T47D (cell line): ENCODE measurements around the gene NLRP4.

Experiments
- DNase-seq, 2 experiments: peaks; one replicate each; pipeline versions ENCODE4 v3.0.0 to v3.0.0-alpha.2; 2011 to 2012; ENCODE audit warnings: low read depth in 1 of 2, low spot score in 1 of 2
- JUND ChIP-seq: IDR thresholded peaks from 2 replicates; pipeline ENCODE4 v1.6.1; 2012; ENCODE audit warnings: low read depth
- in situ Hi-C: cut with HindIII; loops from 2 replicates; pipeline ENCODE4 v1.10.0; 2016; ENCODE audit warnings: low sequenced_read_pairs, low pct_unique_long_range_greater_than_20kb

The NLRP4 gene

GRCh38 chr19:55857149-55857548, 20.8 kb downstream of the NLRP4 start:
- TF ChIP-seq JUND, result no peak
- in situ Hi-C loops, result no loop called here
- DNase-seq, result no peak

DNA sequence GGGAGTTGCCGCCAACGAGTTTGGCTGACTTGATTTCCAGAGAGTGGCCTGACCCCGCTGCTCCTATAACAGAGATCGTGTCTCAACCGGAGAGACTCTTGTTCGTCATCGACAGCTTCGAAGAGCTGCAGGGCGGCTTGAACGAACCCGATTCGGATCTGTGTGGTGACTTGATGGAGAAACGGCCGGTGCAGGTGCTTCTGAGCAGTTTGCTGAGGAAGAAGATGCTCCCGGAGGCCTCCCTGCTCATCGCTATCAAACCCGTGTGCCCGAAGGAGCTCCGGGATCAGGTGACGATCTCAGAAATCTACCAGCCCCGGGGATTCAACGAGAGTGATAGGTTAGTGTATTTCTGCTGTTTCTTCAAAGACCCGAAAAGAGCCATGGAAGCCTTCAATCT, 21.6 kb downstream of the NLRP4 start:
- in situ Hi-C loops, result no loop called here
- no peak for DNase-seq
- no peak for TF ChIP-seq JUND

DNA sequence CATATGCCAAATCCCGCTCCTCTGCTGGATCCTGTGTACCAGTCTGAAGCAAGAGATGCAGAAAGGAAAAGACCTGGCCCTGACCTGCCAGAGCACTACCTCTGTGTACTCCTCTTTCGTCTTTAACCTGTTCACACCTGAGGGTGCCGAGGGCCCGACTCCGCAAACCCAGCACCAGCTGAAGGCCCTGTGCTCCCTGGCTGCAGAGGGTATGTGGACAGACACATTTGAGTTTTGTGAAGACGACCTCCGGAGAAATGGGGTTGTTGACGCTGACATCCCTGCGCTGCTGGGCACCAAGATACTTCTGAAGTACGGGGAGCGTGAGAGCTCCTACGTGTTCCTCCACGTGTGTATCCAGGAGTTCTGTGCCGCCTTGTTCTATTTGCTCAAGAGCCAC, 22.1 kb downstream of the NLRP4 start:
- in situ Hi-C loops, result no loop called here
- DNase-seq, result no peak
- no peak for TF ChIP-seq JUND

- no peak for DNase-seq
- no peak for TF ChIP-seq JUND
- in situ Hi-C loops, result no loop called here
These were observed 22.6 kb downstream of the NLRP4 start for GRCh38 chr19:55858969-55859368.

DNA sequence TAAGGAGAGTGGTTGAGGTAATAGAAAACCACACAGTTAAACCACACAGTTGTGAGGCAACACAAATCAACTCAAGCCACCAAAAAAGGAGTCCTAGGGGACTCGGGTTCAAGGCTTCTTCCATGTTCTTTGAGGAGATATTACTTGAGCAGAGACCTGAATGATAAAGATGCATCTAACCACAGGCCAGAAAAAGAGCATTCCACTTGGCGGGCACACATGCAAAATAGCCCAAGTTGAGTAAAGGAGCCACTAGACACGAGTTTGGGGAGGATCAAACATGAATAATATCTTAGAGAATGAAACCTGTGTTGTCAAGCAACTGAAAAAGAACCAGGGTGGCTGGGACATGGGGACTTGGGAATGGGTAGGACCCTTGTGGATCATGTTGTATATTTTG, 30.2 kb downstream of the NLRP4 start:
- in situ Hi-C loops, result no loop called here
- no peak for TF ChIP-seq JUND
- DNase-seq, result no peak

DNA sequence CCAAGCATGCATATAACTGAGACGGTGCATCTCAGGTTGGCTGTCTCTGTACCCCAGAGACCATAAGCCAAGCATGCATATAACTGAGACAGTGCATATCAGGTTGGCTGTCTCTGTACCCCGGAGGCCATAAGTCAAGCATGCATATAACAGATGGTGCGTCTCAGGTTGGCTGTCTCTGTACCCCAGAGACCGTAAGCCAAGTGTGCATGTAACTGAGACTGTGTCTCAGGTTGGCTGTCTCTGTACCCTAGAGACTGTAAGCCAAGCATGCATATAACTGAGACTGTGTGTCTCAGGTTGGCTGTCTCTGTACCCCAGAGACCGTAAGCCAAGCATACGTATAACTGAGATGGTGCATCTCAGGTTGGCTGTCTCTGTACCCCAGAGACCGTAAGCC, 30.8 kb downstream of the NLRP4 start:
- in situ Hi-C loops, result no loop called here
- DNase-seq, result no peak
- no peak for TF ChIP-seq JUND

DNA sequence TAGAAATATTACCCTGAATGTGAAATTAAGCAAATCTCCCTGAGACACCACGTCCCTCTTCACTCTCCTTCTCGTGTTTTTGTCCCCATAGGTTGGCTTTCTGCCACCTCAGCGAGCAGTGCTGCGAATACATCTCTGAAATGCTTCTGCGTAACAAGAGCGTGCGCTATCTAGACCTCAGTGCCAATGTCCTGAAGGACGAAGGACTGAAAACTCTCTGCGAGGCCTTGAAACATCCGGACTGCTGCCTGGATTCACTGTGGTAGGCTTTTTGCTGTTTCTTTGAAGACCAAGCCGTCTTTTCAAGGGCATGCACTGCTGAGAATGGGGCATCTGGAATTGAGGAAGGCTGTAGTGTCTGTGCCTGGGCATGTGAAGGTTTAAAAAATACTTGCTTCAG, 34.4 kb downstream of the NLRP4 start:
- DNase-seq, result no peak
- in situ Hi-C loops, result no loop called here
- TF ChIP-seq JUND, result no peak

DNA sequence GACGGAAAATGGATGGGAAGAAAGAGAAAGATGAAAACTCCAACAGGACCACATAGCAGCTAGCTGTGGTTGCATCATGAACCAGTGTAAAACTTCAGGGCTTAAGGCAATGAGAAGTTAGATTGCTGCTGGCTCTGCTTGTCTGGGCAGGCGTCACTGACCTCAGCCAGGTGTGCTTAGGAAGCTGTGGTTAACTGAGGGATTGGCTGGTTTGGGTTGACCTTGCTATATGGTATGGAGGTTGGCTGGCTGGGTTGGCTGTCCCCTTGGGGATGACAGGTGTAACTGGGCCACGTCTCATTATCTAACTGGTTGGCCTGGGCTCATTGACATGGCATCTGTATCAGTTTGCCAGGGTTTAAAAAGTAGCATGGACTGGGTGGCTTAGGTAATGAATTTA, 40.9 kb downstream of the NLRP4 start:
- in situ Hi-C loops, result no loop called here
- no peak for DNase-seq
- TF ChIP-seq JUND, result no peak

DNA sequence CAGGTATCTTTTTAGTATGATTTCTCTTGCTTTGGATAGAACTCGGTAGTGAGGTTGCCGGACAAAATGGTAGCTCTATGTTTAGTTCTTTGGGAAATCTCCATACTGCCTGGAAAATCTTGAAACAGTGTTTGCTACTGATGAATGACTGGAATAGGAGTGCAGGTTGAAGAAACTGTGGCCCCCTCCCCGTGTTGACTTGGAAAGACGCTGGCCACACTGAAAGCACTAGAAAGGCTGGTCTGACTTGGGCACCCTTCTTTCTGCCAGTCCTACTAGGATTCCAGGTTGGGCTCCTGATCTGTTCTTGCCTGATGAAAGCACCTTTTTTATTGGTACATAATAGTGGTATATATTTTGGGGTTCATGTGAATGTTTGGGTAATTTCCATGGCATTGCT, 46.3 kb downstream of the NLRP4 start:
- in situ Hi-C loops, result no loop called here
- DNase-seq, result no peak
- TF ChIP-seq JUND, result no peak

DNA sequence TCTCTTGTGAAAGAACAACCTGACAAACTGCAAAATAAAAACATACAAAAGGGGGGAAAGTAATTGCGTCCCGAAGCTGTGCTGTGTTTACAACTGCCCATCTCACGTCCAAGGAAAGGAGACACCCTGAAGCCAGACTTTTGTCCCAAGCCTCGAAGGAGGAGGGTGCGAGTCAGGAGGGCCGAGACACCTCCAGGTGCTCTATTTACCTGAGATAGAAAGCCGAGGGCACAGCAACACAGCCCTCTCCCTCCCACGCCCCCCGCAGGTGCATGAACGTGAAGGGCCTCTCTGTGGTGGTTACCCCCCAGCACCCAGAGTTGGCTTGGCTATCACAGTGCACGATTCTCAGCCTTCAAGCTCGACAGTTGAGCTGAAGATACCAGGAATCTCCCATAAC, 62.6 kb downstream of the NLRP4 start:
- in situ Hi-C loops, result no loop called here
- no peak for TF ChIP-seq JUND
- no peak for DNase-seq

DNA sequence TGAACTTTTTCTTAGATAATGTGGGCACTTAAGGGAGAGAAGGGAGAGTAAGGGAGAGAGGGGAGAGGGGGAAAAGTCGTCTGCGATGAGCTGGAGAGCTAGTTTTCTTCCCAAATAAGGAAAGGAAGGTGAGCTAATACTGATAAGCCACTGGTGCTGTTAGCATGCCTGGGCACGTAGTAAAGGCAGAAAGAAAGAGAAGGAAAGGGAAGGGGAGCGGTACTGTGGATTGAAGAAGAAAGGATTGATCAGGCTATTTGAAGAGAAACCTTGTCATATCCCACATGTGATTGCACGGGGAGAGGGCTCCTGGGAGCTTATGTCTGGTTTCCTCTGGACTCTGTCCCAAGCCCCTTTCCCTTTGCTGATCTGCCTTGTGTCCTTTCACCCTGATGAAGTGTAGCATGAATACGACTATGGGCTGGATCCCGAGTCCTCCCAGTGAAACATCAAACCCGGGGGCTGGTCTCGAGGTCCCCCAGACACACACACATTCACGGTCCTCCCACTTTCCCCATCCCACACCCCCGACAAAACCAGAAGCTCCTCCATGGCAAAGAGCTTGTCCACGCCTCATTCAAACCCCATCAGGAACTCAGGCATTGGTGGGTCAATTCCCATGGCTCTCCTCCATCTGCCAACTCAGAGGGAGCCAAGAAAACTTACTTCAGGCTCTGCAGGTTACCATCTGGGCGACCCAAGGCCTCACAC, 65.2 kb downstream of the NLRP4 start:
- no peak for DNase-seq
- in situ Hi-C loops, result no loop called here

GRCh38 chr19:55902080-55902751, 65.9 kb downstream of the NLRP4 start:
- no peak for DNase-seq
- in situ Hi-C loops, result no loop called here
- no peak for TF ChIP-seq JUND

More for the DNA sequence above, 65.2 kb downstream of the NLRP4 start:
- TF ChIP-seq JUND, result no peak

GRCh38 chr19:55907286-55907685, 70.9 kb downstream of the NLRP4 start:
- in situ Hi-C loops, result no loop called here
- no peak for DNase-seq
- TF ChIP-seq JUND, result no peak

DNA sequence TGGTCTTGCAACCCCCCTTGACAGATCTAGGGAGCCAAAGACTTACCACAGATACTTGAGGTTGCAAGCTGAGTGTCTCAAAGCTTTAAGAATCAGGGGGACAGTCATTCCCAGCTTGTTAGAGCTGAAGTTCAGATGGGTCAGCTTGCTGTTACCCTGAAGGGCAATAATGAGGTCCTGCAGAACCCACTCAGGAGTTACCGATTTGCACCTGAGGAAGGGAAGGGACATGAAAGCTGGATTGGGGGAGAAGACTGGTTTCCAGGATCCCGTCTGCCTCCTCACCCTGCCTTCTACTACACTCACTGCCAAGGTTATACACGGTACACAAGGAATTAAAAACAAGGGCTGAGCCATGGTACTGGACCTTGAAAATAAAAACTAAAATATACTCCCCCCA, 71.4 kb downstream of the NLRP4 start:
- no peak for DNase-seq
- in situ Hi-C loops, result no loop called here
- no peak for TF ChIP-seq JUND
